H9 (cell line): Measurements from ENCODE around the gene DYNC1H1. TPM values are rescaled to one million over a fixed set of nuclear protein-coding genes. Genes with fewer than 3 reads are reported as not detected.

Source experiments
- DNase-seq: peaks from one replicate; pipeline ENCODE4 v3.0.0-alpha.2; 2017
- H2AFZ ChIP-seq: one replicate; pipeline ENCODE4 v1.6.1; 2013; ENCODE audit warnings: mild to moderate bottlenecking, low read length, control low read depth, moderate library complexity
- H2AK5ac ChIP-seq: 2 replicates; pipeline ENCODE4 v1.6.1; 2013; ENCODE audit warnings: low read length, control low read depth, mixed read lengths; ENCODE audit not compliant: insufficient read length
- H2BK120ac ChIP-seq: one replicate; pipeline ENCODE4 v1.6.1; 2013; ENCODE audit warnings: low read depth, mild to moderate bottlenecking, low read length, control low read depth, inconsistent platforms; ENCODE audit not compliant: poor library complexity, severe bottlenecking
- H2BK12ac ChIP-seq: 2 replicates; pipeline ENCODE4 v1.6.1; 2013; ENCODE audit warnings: low read length, control low read depth, mixed read lengths, low read depth; ENCODE audit not compliant: insufficient read length
- H2BK15ac ChIP-seq: 2 replicates; pipeline ENCODE4 v1.6.1; 2013; ENCODE audit warnings: low read depth, low read length, control low read depth
- H2BK20ac ChIP-seq: one replicate; pipeline ENCODE4 v1.6.1; 2013; ENCODE audit warnings: low read depth, mild to moderate bottlenecking, low read length, control low read depth, inconsistent platforms; ENCODE audit not compliant: poor library complexity, severe bottlenecking
- H2BK5ac ChIP-seq: 2 replicates; pipeline ENCODE4 v1.6.1; 2013; ENCODE audit warnings: low read length, control low read depth, mixed read lengths; ENCODE audit not compliant: insufficient read length
- H3K14ac ChIP-seq: 2 replicates; pipeline ENCODE4 v1.6.1; 2013; ENCODE audit warnings: low read length, control low read depth; ENCODE audit not compliant: insufficient read depth
- H3K18ac ChIP-seq: 2 replicates; pipeline ENCODE4 v1.6.1; 2013; ENCODE audit warnings: low read depth, mild to moderate bottlenecking, mixed read lengths, low read length, control low read depth; ENCODE audit not compliant: insufficient read length
- H3K23ac ChIP-seq: 2 replicates; pipeline ENCODE4 v1.6.1; 2013; ENCODE audit warnings: low read length, control low read depth, mixed read lengths, low read depth; ENCODE audit not compliant: insufficient read length
- H3K23me2 ChIP-seq: 2 replicates; pipeline ENCODE4 v1.6.1; 2013; ENCODE audit warnings: low read depth, mild to moderate bottlenecking, mixed read lengths, low read length, control low read depth; ENCODE audit not compliant: insufficient read length, poor library complexity, severe bottlenecking
- H3K27ac ChIP-seq: 2 replicates; pipeline ENCODE4 v1.5.1; 2013; ENCODE audit warnings: low read length, control low read depth, mixed read lengths, low read depth; ENCODE audit not compliant: insufficient read length
- H3K27me3 ChIP-seq: 2 replicates; pipeline ENCODE4 v1.6.1; 2013; ENCODE audit warnings: low read length, control low read depth, inconsistent platforms; ENCODE audit not compliant: insufficient read depth
- H3K4ac ChIP-seq: 2 replicates; pipeline ENCODE4 v1.6.1; 2013; ENCODE audit warnings: low read depth, mild to moderate bottlenecking, control low read depth, inconsistent platforms, low read length, moderate library complexity
- H3K4me1 ChIP-seq: 2 replicates; pipeline ENCODE4 v1.6.1; 2013; ENCODE audit warnings: low read length, control low read depth, inconsistent platforms; ENCODE audit not compliant: insufficient read depth
- H3K4me2 ChIP-seq: 2 replicates; pipeline ENCODE4 v1.6.1; 2013; ENCODE audit warnings: low read length, control low read depth, mixed read lengths; ENCODE audit not compliant: insufficient read length, insufficient read depth
- H3K56ac ChIP-seq: 2 replicates; pipeline ENCODE4 v1.6.1; 2013; ENCODE audit warnings: low read depth, mild to moderate bottlenecking, mixed read lengths, low read length, control low read depth; ENCODE audit not compliant: insufficient read length
- H3K79me1 ChIP-seq: 2 replicates; pipeline ENCODE4 v1.6.1; 2013; ENCODE audit warnings: low read depth, mild to moderate bottlenecking, moderate library complexity, low read length, control low read depth, inconsistent platforms; ENCODE audit not compliant: insufficient read depth, poor library complexity, severe bottlenecking
- H3K79me2 ChIP-seq: 2 replicates; pipeline ENCODE4 v1.6.1; 2013; ENCODE audit warnings: low read length, control low read depth, inconsistent platforms; ENCODE audit not compliant: insufficient read depth
- H3K9ac ChIP-seq: 2 replicates; pipeline ENCODE4 v1.6.1; 2013; ENCODE audit warnings: low read length, control low read depth, mixed read lengths; ENCODE audit not compliant: insufficient read length; ENCODE audit errors: extremely low read depth
- H3K9me3 ChIP-seq: one replicate; pipeline ENCODE4 v1.6.1; 2013; ENCODE audit warnings: low read depth, low read length, inconsistent platforms; ENCODE audit not compliant: control insufficient read depth
- H3T11ph ChIP-seq: one replicate; pipeline ENCODE4 v1.6.1; 2013; ENCODE audit warnings: mild to moderate bottlenecking, low read length, control low read depth, inconsistent platforms
- H4K20me1 ChIP-seq: one replicate; pipeline ENCODE4 v1.6.1; 2013; ENCODE audit not compliant: control insufficient read depth, insufficient read length, insufficient read depth
- H4K5ac ChIP-seq: 2 replicates; pipeline ENCODE4 v1.6.1; 2013; ENCODE audit warnings: low read depth, mild to moderate bottlenecking, mixed read lengths, low read length, control low read depth; ENCODE audit not compliant: insufficient read length
- H4K8ac ChIP-seq: replicated peaks from 2 replicates; pipeline ENCODE4 v1.6.1; 2013; ENCODE audit warnings: low read length, control low read depth, mixed read lengths, low read depth; ENCODE audit not compliant: insufficient read length
- H4K91ac ChIP-seq: 2 replicates; pipeline ENCODE4 v1.6.1; 2013; ENCODE audit warnings: low read depth, mild to moderate bottlenecking, moderate library complexity, mixed read lengths, low read length, control low read depth; ENCODE audit not compliant: insufficient read length
- H3K27ac Mint-ChIP-seq, 3 experiments: 2 replicates in 2 of 3; 3 replicates in 1 of 3; pipeline ENCODE4 v1.8.0; 2020 to 2021; ENCODE audit warnings: mixed read lengths in 3 of 3, mild to moderate bottlenecking in 1 of 3, moderate library complexity in 1 of 3
- H3K27me3 Mint-ChIP-seq: 2 replicates; pipeline ENCODE4 v1.8.0; 2021; ENCODE audit warnings: low read depth, mild to moderate bottlenecking, moderate library complexity, mixed read lengths
- H3K36me3 Mint-ChIP-seq, 3 experiments: 2 replicates in 2 of 3; 3 replicates in 1 of 3; pipeline ENCODE4 v1.8.0; 2020 to 2021; ENCODE audit warnings: low read depth in 3 of 3, mixed read lengths in 3 of 3; ENCODE audit not compliant: insufficient read depth in 1 of 3
- H3K4me1 Mint-ChIP-seq, 2 experiments: 2 replicates each; pipeline ENCODE4 v1.8.0; 2020; ENCODE audit warnings: mixed read lengths in 2 of 2
- H3K4me3 Mint-ChIP-seq, 2 experiments: 2 replicates in 1 of 2; 3 replicates in 1 of 2; pipeline ENCODE4 v1.8.0; 2020 to 2021; ENCODE audit warnings: mild to moderate bottlenecking in 2 of 2, mixed read lengths in 2 of 2, moderate library complexity in 1 of 2
- H3K9me3 Mint-ChIP-seq, 2 experiments: 2 replicates in 1 of 2; 3 replicates in 1 of 2; pipeline ENCODE4 v1.8.0; 2020; ENCODE audit warnings: mild to moderate bottlenecking in 2 of 2, mixed read lengths in 2 of 2, moderate library complexity in 1 of 2
- WGBS: extraction: QIAGEN DNeasy Blood & Tissue Kit; methylation state at CpG from one replicate; pipeline ENCODE4 v1.1.7; 2013; ENCODE audit warnings: missing lambda C conversion rate, low lambda C conversion rate, mixed read lengths; ENCODE audit not compliant: insufficient read length; ENCODE audit errors: extremely low coverage; 5-methylcytosine and 5-hydroxymethylcytosine counted together
- total RNA-seq: library from RNA; stranded (reverse); gene quantifications from 2 replicates; pipeline ENCODE4 v1.2.1, GENCODE V29; 2021
- TF ChIP-seq, protein P1 (sequence below): fragments of 200-600 bp; sonication (generic); conservative IDR thresholded peaks from 3 replicates; pipeline ENCODE4 v1.8.0; 2021; ENCODE audit warnings: antibody characterized with exemption, mild to moderate bottlenecking

Gene DYNC1H1
- total RNA-seq, 1 experiment from 2014 or later = 359 TPM

DNA sequence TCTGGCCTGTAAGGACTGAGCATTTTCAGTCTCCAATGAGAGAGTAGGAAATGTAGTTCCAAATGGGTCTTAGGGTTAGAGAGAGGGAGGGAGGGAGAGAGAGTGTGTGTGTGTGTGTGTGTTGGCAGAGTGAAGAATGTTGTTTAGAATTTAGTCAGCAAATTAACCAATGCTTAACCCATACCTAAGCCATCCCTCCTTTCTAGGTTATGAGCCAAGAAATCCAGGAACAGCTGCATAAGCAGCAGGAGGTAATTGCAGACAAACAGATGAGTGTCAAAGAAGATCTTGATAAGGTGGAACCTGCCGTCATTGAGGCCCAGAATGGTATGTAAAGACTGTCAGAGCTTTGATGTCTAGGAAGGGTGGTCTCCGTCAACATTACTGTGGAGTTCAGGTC, 65.6 kb downstream of the DYNC1H1 start:
- H3K36me3 Mint-ChIP-seq = peaks cover 57 to 91% (median 74%) of the 10 kb centered on the region in 3 experiments; a peak in 6 of 7 replicates
- WGBS = no CpG with 5 or more reads among the region's 2 CpGs
- DNase-seq = no peak
- TF ChIP-seq, protein P1, sequence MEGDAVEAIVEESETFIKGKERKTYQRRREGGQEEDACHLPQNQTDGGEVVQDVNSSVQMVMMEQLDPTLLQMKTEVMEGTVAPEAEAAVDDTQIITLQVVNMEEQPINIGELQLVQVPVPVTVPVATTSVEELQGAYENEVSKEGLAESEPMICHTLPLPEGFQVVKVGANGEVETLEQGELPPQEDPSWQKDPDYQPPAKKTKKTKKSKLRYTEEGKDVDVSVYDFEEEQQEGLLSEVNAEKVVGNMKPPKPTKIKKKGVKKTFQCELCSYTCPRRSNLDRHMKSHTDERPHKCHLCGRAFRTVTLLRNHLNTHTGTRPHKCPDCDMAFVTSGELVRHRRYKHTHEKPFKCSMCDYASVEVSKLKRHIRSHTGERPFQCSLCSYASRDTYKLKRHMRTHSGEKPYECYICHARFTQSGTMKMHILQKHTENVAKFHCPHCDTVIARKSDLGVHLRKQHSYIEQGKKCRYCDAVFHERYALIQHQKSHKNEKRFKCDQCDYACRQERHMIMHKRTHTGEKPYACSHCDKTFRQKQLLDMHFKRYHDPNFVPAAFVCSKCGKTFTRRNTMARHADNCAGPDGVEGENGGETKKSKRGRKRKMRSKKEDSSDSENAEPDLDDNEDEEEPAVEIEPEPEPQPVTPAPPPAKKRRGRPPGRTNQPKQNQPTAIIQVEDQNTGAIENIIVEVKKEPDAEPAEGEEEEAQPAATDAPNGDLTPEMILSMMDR = no peak
- no peak overlapping the region for H2BK20ac ChIP-seq
- H4K91ac ChIP-seq = no peak overlapping the region
- H3K27me3 ChIP-seq = no peaks in the 10 kb centered on the region
- no peak overlapping the region for H3K4me2 ChIP-seq
- H3K27me3 Mint-ChIP-seq = no peaks in the 10 kb centered on the region
- H3K27ac Mint-ChIP-seq = no peak overlapping the region; a peak in 1 of 7 replicates
- no peak overlapping the region for H3K4ac ChIP-seq
- no peak overlapping the region for H2AK5ac ChIP-seq
- no peaks in the 10 kb centered on the region for H3K9me3 ChIP-seq
- no peaks in the 10 kb centered on the region for H3K79me1 ChIP-seq
- no peak overlapping the region for H2BK5ac ChIP-seq
- no peak overlapping the region for H2BK15ac ChIP-seq
- H2BK120ac ChIP-seq = no peak overlapping the region
- no peak overlapping the region for H3K27ac ChIP-seq
- no peaks in the 10 kb centered on the region for H3K4me1 Mint-ChIP-seq
- no peak overlapping the region for H3K23ac ChIP-seq
- no peak overlapping the region; a peak in 1 of 5 replicates for H3K4me3 Mint-ChIP-seq
- no peaks in the 10 kb centered on the region for H3K79me2 ChIP-seq
- H4K5ac ChIP-seq = no peak overlapping the region
- no peak overlapping the region for H3K14ac ChIP-seq
- no peak overlapping the region for H3K18ac ChIP-seq
- no peaks in the 10 kb centered on the region for H3K4me1 ChIP-seq
- no peak overlapping the region for H2AFZ ChIP-seq
- no peak overlapping the region for H3K9ac ChIP-seq
- no peaks in the 10 kb centered on the region for H3K23me2 ChIP-seq
- H2BK12ac ChIP-seq = no peak overlapping the region
- H4K8ac ChIP-seq = no peak overlapping the region
- H4K20me1 ChIP-seq = no peaks in the 10 kb centered on the region
- no peak overlapping the region for H3K56ac ChIP-seq
- no peak overlapping the region for H3T11ph ChIP-seq
- H3K9me3 Mint-ChIP-seq = no peaks in the 10 kb centered on the region
